Right lobe of liver (tissue), 4 donors: ENCODE data around the gene SPTLC3.

Experiments
- CTCF ChIP-seq, 4 donors: fragments of 200-600 bp in 3 of 4; fragments of 450-650 bp in 1 of 4; IDR thresholded peaks; one replicate each; pipeline versions ENCODE4 v1.5.1 to v1.8.0; 2016 to 2022; ENCODE audit warnings: antibody characterized with exemption in 4 of 4, mild to moderate bottlenecking in 2 of 4
- POLR2A ChIP-seq: fragments of 450-650 bp; IDR thresholded peaks from one replicate; pipeline ENCODE4 v1.6.1; 2017; ENCODE audit warnings: antibody characterized with exemption, mild to moderate bottlenecking
- donor health status: DM: no; HTN: no; CAD: no.
- donor health status: DM: no; HTN: no; CAD: no.
- donor health status: DM: no; HTN: yes; CAD: no.

DNA sequence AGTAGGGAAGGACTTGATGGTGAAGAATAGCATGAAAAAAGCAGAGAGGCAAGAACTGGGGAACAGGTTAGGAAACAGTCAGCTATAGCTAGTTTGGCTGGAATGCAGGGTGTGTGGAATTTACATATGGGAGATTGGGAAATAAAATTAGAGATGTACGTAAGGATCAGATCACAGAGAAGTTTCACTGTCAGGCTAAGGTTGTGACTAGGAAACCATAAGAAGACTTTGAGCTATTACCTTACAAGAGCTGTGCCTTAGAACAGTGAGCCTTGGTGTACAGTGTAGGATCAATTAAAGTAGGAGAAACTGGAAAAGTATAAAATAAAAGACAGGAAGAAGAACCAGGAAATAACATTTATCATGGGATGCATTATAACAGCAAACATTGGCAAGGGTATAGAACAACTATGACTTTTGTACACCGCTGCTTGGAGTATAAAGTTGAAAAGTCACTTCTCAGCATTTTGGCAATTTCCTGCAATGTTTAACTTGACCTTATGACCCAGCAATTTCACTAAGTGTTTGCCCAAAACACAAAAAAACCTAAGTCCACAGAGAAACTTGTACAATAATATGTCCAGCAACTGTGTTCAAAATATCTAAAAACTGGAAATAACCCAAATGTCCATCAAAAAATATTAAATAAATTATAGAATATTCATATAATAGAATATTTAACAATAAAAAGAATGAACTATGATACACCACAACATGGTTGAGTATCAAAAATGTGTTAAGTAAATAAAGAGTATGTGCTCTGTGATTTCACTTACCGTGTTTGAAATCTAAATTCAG is 31.2 kb upstream of the SPTLC3 start:
- TF ChIP-seq POLR2A = no peak
- TF ChIP-seq CTCF (IDR thresholded peaks at IDR 0.05) = no peak
